IMR-90 (cell line): ENCODE results near the gene KLK13. TPM values are rescaled to one million over a fixed set of nuclear protein-coding genes. Genes with fewer than 3 reads are reported as not detected.

Experiments
- ATAC-seq: fragments of 200-7000 bp; cut with Tn5 transposase; 2 replicates; pipeline ENCODE4 v1.9.1; 2020; ENCODE audit warnings: low read depth, mild to moderate bottlenecking, moderate library complexity
- BruUV-seq: library from RNA; stranded (reverse); fragments of 400-500 nt; replicated peaks from 2 replicates; lab custom pipeline; 2021; lab: Mats Ljungman, UMichigan
- CTCF ChIA-PET: fragments of 300-600 bp; formaldehyde crosslinking; extraction: SDS; loops from one replicate; lab custom pipeline; 2021; ENCODE audit warnings: antibody characterized with exemption; lab: Yijun Ruan, JAX
- POLR2A ChIA-PET: fragments of 300-600 bp; sonication (Branson Sonifier 250); formaldehyde crosslinking; loops from one replicate; lab custom pipeline; 2022; ENCODE audit warnings: antibody characterized with exemption; ENCODE audit not compliant: unreplicated experiment; lab: Charles Lee
- DNase-seq: peaks from one replicate; pipeline ENCODE4 v3.0.0; 2013
- H2AFZ ChIP-seq: replicated peaks from 2 replicates; pipeline ENCODE3; 2013; ENCODE audit warnings: low read length, mild to moderate bottlenecking; ENCODE audit not compliant: poor library complexity
- H2AK5ac ChIP-seq: 2 replicates; pipeline ENCODE4 v1.6.1; 2013; ENCODE audit warnings: low read depth, low read length, inconsistent platforms
- H2AK9ac ChIP-seq: replicated peaks from 2 replicates; pipeline ENCODE3; 2013; ENCODE audit warnings: mild to moderate bottlenecking, low read depth, low read length, moderate library complexity; ENCODE audit not compliant: poor library complexity
- H2BK120ac ChIP-seq: 2 replicates; pipeline ENCODE4 v1.6.1; 2013; ENCODE audit warnings: low read depth, low read length, inconsistent platforms
- H2BK15ac ChIP-seq: 3 replicates; pipeline ENCODE4 v1.6.1; 2013; ENCODE audit warnings: low read depth, low read length, inconsistent platforms
- H2BK20ac ChIP-seq: 2 replicates; pipeline ENCODE4 v1.6.1; 2013; ENCODE audit warnings: low read depth, mild to moderate bottlenecking, inconsistent platforms, low read length, moderate library complexity
- H2BK5ac ChIP-seq: 2 replicates; pipeline ENCODE4 v1.6.1; 2013; ENCODE audit warnings: mild to moderate bottlenecking, low read depth, low read length, inconsistent platforms; ENCODE audit not compliant: poor library complexity, severe bottlenecking
- H3K14ac ChIP-seq: replicated peaks from 2 replicates; pipeline ENCODE4 v1.6.1; 2013; ENCODE audit warnings: low read depth, low read length, inconsistent platforms
- H3K18ac ChIP-seq: 2 replicates; pipeline ENCODE4 v1.6.1; 2013; ENCODE audit warnings: low read depth, low read length, control low read depth
- H3K23ac ChIP-seq: 2 replicates; pipeline ENCODE4 v1.6.1; 2013; ENCODE audit warnings: low read depth, low read length, inconsistent platforms
- H3K27ac ChIP-seq: 2 replicates; pipeline ENCODE4 v1.5.1; 2013; ENCODE audit warnings: mild to moderate bottlenecking, control low read depth, low read length; ENCODE audit not compliant: insufficient read depth
- H3K27me3 ChIP-seq: 2 replicates; pipeline ENCODE4 v1.6.1; 2013; ENCODE audit warnings: low read length; ENCODE audit not compliant: control insufficient read depth, insufficient read depth
- H3K36me3 ChIP-seq: 2 replicates; pipeline ENCODE4 v1.6.1; 2013; ENCODE audit warnings: low read length, mixed read lengths; ENCODE audit not compliant: control insufficient read depth, insufficient read depth
- H3K4ac ChIP-seq: 2 replicates; pipeline ENCODE4 v1.6.1; 2013; ENCODE audit warnings: low read depth, low read length, inconsistent platforms
- H3K4me1 ChIP-seq: 2 replicates; pipeline ENCODE4 v1.6.1; 2013; ENCODE audit warnings: low read length, mixed read lengths; ENCODE audit not compliant: control insufficient read depth, insufficient read depth
- H3K4me2 ChIP-seq: 2 replicates; pipeline ENCODE4 v1.6.1; 2013; ENCODE audit warnings: low read depth, mild to moderate bottlenecking, control low read depth, low read length, moderate library complexity
- H3K4me3 ChIP-seq: 2 replicates; pipeline ENCODE4 v1.5.1; 2013; ENCODE audit warnings: low read depth, mild to moderate bottlenecking, control low read depth, low read length, moderate library complexity; ENCODE audit not compliant: insufficient read depth
- H3K56ac ChIP-seq: 2 replicates; pipeline ENCODE4 v1.6.1; 2013; ENCODE audit warnings: low read length, inconsistent platforms; ENCODE audit not compliant: insufficient read depth; ENCODE audit errors: extremely low read depth
- H3K79me1 ChIP-seq, 2 experiments: 2 replicates each; pipeline ENCODE4 v1.6.1; 2013; ENCODE audit warnings: low read length in 2 of 2, inconsistent platforms in 1 of 2, low read depth in 1 of 2
- H3K9ac ChIP-seq: 2 replicates; pipeline ENCODE4 v1.6.1; 2013; ENCODE audit warnings: low read depth, low read length, control low read depth
- H3K9me1 ChIP-seq: 2 replicates; pipeline ENCODE4 v1.6.1; 2013; ENCODE audit warnings: low read length, inconsistent platforms; ENCODE audit not compliant: insufficient read depth
- H3K9me3 ChIP-seq: 2 replicates; pipeline ENCODE4 v1.6.1; 2013; ENCODE audit warnings: low read length; ENCODE audit not compliant: control insufficient read depth, insufficient read depth
- H4K20me1 ChIP-seq: 2 replicates; pipeline ENCODE4 v1.6.1; 2013; ENCODE audit warnings: low read length, inconsistent platforms; ENCODE audit not compliant: insufficient read depth
- H4K5ac ChIP-seq: 2 replicates; pipeline ENCODE4 v1.6.1; 2013; ENCODE audit warnings: mild to moderate bottlenecking, low read depth, low read length, control low read depth
- H4K8ac ChIP-seq, 2 experiments: 2 replicates each; pipeline ENCODE4 v1.6.1; 2013; ENCODE audit warnings: low read depth in 2 of 2, low read length in 2 of 2, control low read depth in 1 of 2, inconsistent platforms in 1 of 2
- H4K91ac ChIP-seq: 2 replicates; pipeline ENCODE4 v1.6.1; 2013; ENCODE audit warnings: low read depth, low read length, inconsistent platforms; ENCODE audit not compliant: insufficient read depth
- POLR2A ChIP-seq: IDR thresholded peaks from 2 replicates; pipeline ENCODE4 v1.6.1; 2012; ENCODE audit warnings: mild to moderate bottlenecking, low read depth, low read length
- RFX5 ChIP-seq: IDR thresholded peaks from 2 replicates; pipeline ENCODE4 v1.8.0; 2012; ENCODE audit warnings: low read depth, mild to moderate bottlenecking, low read length, moderate library complexity
- WGBS, 2 experiments: methylation state at CpG; one replicate each; pipeline versions ENCODE4 v1.1.5 to v1.1.7; 2013; ENCODE audit warnings: missing lambda C conversion rate in 2 of 2; ENCODE audit not compliant: insufficient read length in 1 of 2; ENCODE audit errors: extremely low coverage in 2 of 2; 5-methylcytosine and 5-hydroxymethylcytosine counted together
- dilution Hi-C: fragments of 300-500 bp; cut with HindIII; formaldehyde crosslinking; loops from one replicate; pipeline ENCODE4 v1.14.3; 2018; ENCODE audit warnings: low sequenced_read_pairs; ENCODE audit not compliant: unreplicated experiment
- in situ Hi-C: fragments of 300-500 bp; cut with MboI; formaldehyde crosslinking; loops from 3 replicates; pipeline ENCODE4 v1.14.3; 2019; ENCODE audit warnings: low sequenced_read_pairs, inconsistent platforms, mixed read lengths
- intact Hi-C: fragments of 100-400 bp; cut with micrococcal nuclease; formaldehyde crosslinking; loops from 2 replicates; pipeline ENCODE4 v1.10.0; 2022
- polyA plus RNA-seq, 3 experiments: library from polyadenylated mRNA; depleted of rRNA; stranded (reverse); fragments of >200 nt; gene quantifications; 2 replicates each; pipeline ENCODE4 v1.2.3, GENCODE V29; 2012; ENCODE audit warnings: low replicate concordance in 1 of 3
- total RNA-seq: library from RNA; depleted of rRNA; stranded (reverse); fragments of >200 nt; gene quantifications from 2 replicates; pipeline ENCODE4 v1.2.3, GENCODE V29; 2012

Gene KLK13
- total and polyA plus RNA-seq, 2 of the 4 experiments (the other 2 are of a cell fraction): not detected

- intact Hi-C loops (no loop called here), in situ Hi-C loops (no loop called here), dilution Hi-C loops (no loop called here)
- Histone ChIP-seq H2AK9ac (no peak overlapping the region), H3K9me1 (no peaks in the 10 kb centered on the region), H4K5ac (no peak overlapping the region), H3K79me1 (no peaks in the 10 kb centered on the region), H3K9me3 (no peaks in the 10 kb centered on the region), H3K9ac (no peak overlapping the region), H3K18ac (no peak overlapping the region), H3K56ac (no peak overlapping the region), H3K4me1 (no peaks in the 10 kb centered on the region), H3K4ac (no peak overlapping the region), H4K91ac (no peak overlapping the region), H3K36me3 (no peaks in the 10 kb centered on the region), H3K4me3 (no peak overlapping the region), H3K27ac (no peak overlapping the region), H2AK5ac (no peak overlapping the region), H3K23ac (no peak overlapping the region), H2BK15ac (no peak overlapping the region), H4K20me1 (no peaks in the 10 kb centered on the region), H2BK20ac (no peak overlapping the region), H3K4me2 (no peak overlapping the region), H2BK120ac (no peak overlapping the region), H3K14ac (no peak overlapping the region), H2BK5ac (no peak overlapping the region), H2AFZ (no peak overlapping the region), H3K27me3 (peaks cover 11% of the 10 kb centered on the region), H4K8ac (no peak overlapping the region)
- no peak for TF ChIP-seq POLR2A
- no peak for TF ChIP-seq RFX5
- DNase-seq (no peak), ATAC-seq (no peak)
- POLR2A ChIA-PET: no interaction called here
- WGBS, 2 experiments: 95% methylated on average over 4 of the region's 11 CpGs; no CpG with 5 or more reads in 1 of the 2 experiments
- CTCF ChIA-PET: no interaction called here
- BruUV-seq: no TSS peak
Observed at GRCh38 chr19:51023946-51024345, 40.9 kb downstream of the KLK13 start.
